PC-3 (cell line): ENCODE results near the gene TIAM2. TPM values are rescaled to one million over a fixed set of nuclear protein-coding genes. Genes with fewer than 3 reads are reported as not detected.

Source experiments
- ATAC-seq: fragments of 200-7000 bp; cut with Tn5 transposase; 2 replicates; pipeline ENCODE4 v1.9.1; 2020; ENCODE audit warnings: mild to moderate bottlenecking, moderate library complexity
- BruUV-seq: library from RNA; stranded (reverse); fragments of 400-500 nt; replicated peaks from 2 replicates; lab custom pipeline; 2021; lab: Mats Ljungman, UMichigan
- CTCF ChIA-PET: fragments of 300-600 bp; sonication (Branson Sonifier 250); formaldehyde crosslinking; loops from one replicate; lab custom pipeline; 2022; ENCODE audit warnings: antibody characterized with exemption; lab: Charles Lee
- POLR2A ChIA-PET: fragments of 300-600 bp; sonication (Branson Sonifier 250); formaldehyde crosslinking; loops from one replicate; lab custom pipeline; 2022; ENCODE audit warnings: antibody characterized with exemption; ENCODE audit not compliant: unreplicated experiment; lab: Charles Lee
- DNase-seq: peaks from one replicate; pipeline ENCODE4 v3.0.0-alpha.2; 2015
- H2AFZ ChIP-seq: fragments of 300-600 bp; sonication (generic); 2 replicates; pipeline ENCODE4 v1.6.0; 2016; ENCODE audit warnings: antibody characterized with exemption, low read length
- H3F3A ChIP-seq: fragments of 300-600 bp; sonication (generic); one replicate; pipeline ENCODE4 v1.6.0; 2017; ENCODE audit warnings: antibody characterized with exemption, low read length, control low read depth, mild to moderate bottlenecking; ENCODE audit not compliant: unreplicated experiment
- H3K27ac ChIP-seq: fragments of 300-600 bp; sonication (generic); 2 replicates; pipeline ENCODE4 v1.5.1; 2016; ENCODE audit warnings: mild to moderate bottlenecking, low read length
- H3K27me3 ChIP-seq: fragments of 300-600 bp; sonication (generic); 2 replicates; pipeline ENCODE4 v1.6.1; 2016; ENCODE audit warnings: low read length, mixed read lengths
- H3K36me3 ChIP-seq: fragments of 300-600 bp; sonication (generic); 2 replicates; pipeline ENCODE4 v1.6.1; 2016; ENCODE audit warnings: low read depth, mixed run types, low read length, mixed read lengths
- H3K4me1 ChIP-seq: fragments of 300-600 bp; sonication (generic); 2 replicates; pipeline ENCODE4 v1.5.1; 2016; ENCODE audit warnings: low read length; ENCODE audit not compliant: insufficient read depth
- H3K4me2 ChIP-seq: fragments of 300-600 bp; sonication (generic); 2 replicates; pipeline ENCODE4 v1.6.0; 2016; ENCODE audit warnings: low read length
- H3K4me3 ChIP-seq: fragments of 300-600 bp; sonication (generic); 2 replicates; pipeline ENCODE4 v1.5.1; 2016; ENCODE audit warnings: mild to moderate bottlenecking, low read length, mixed read lengths
- H3K79me2 ChIP-seq: fragments of 300-600 bp; sonication (generic); 2 replicates; pipeline ENCODE4 v1.6.1; 2017; ENCODE audit warnings: low read length, mixed read lengths
- H3K9ac ChIP-seq: fragments of 300-600 bp; sonication (generic); 2 replicates; pipeline ENCODE4 v1.6.0; 2016; ENCODE audit warnings: mild to moderate bottlenecking, low read length
- H3K9me2 ChIP-seq: fragments of 300-600 bp; sonication (generic); replicated peaks from 2 replicates; pipeline ENCODE4 v1.6.1; 2016; ENCODE audit warnings: mixed run types, low read length, mixed read lengths
- H3K9me3 ChIP-seq: fragments of 300-600 bp; sonication (generic); 2 replicates; pipeline ENCODE4 v1.6.1; 2016; ENCODE audit warnings: low read length, mixed read lengths
- H4K20me1 ChIP-seq: fragments of 300-600 bp; sonication (generic); 2 replicates; pipeline ENCODE4 v1.6.1; 2016; ENCODE audit warnings: low read length, mixed read lengths
- CTCF ChIP-seq: fragments of 300-600 bp; sonication (generic); conservative IDR thresholded peaks from 2 replicates; pipeline ENCODE4 v1.5.1; 2017; ENCODE audit warnings: antibody characterized with exemption, low read depth, mild to moderate bottlenecking, low read length
- EZH2 ChIP-seq: fragments of 300-600 bp; sonication (generic); IDR thresholded peaks from one replicate; pipeline ENCODE4 v1.6.1; 2017; ENCODE audit warnings: antibody characterized with exemption, mild to moderate bottlenecking, low read length; ENCODE audit not compliant: unreplicated experiment
- EZH2phosphoT487 ChIP-seq: fragments of 300-600 bp; sonication (generic); IDR thresholded peaks from 2 replicates; pipeline ENCODE4 v1.6.1; 2018; ENCODE audit warnings: mild to moderate bottlenecking, antibody characterized with exemption, low read length, borderline replicate concordance
- intact Hi-C: fragments of 100-400 bp; cut with micrococcal nuclease; formaldehyde crosslinking; loops from 2 replicates; pipeline ENCODE4 v1.9.0; 2023
- total RNA-seq: library from RNA; depleted of rRNA; stranded (reverse); fragments of >200 nt; gene quantifications from 2 replicates; pipeline ENCODE4 v1.2.3, GENCODE V29; 2014

The TIAM2 gene
- total RNA-seq, 1 experiment from 2014 or later, result 4.5 TPM

DNA sequence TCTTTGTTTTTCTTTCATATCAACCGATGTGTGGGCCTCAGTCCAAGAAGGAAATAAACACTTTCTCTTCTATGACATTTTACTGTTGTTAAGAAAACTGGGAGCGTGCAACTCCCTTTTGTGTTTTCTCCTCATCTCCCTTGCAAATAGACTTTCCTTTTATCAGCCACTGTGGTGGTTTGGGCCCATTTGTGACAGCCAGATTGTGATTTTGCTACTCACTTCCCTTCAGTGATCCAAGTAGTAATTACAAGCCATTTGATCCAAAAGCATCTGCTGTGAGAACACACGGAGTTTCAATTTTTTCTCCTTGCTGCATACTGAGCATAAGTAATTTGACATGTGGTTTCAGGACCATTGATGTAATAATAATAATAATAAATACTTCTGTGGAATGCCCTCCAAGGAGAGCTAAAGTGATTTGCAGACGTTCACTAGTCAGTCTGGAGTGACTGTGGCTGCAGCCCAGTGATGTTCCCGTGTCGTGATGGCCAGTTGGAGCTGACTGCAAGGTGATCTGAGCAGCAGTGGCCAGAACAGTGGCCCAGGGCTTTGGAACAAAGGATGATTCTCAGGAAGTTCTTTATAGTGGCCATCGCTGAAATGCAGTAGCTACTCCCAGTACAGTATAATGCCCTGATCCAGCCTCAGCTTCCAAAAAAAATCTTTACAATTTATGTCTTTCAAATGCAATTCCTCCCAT is 176.8 kb downstream of the TIAM2 start:
- no TSS peak for BruUV-seq
- Histone ChIP-seq H3K27me3 (no peaks in the 10 kb centered on the region), H3K79me2 (no peaks in the 10 kb centered on the region), H2AFZ (peak overlapping the region; percentile 13; the same call in 1 of the 2 replicates), H3K36me3 (no peaks in the 10 kb centered on the region), H3K9ac (peak overlapping the region; percentile 28; the same call in 1 of the 2 replicates), H3K4me2 (peak overlapping the region; percentile 68), H3K27ac (peak overlapping the region; percentile 72), H3K4me1 (peaks cover 22% of the 10 kb centered on the region), H3K4me3 (peak overlapping the region; percentile 26; the same call in 1 of the 2 replicates), H3K9me3 (no peaks in the 10 kb centered on the region), H3K9me2 (no peaks in the 10 kb centered on the region), H3F3A (no peaks in the 10 kb centered on the region), H4K20me1 (no peaks in the 10 kb centered on the region)
- DNase-seq (no peak), ATAC-seq (no peak; the same call in 1 of the 2 replicates)
- intact Hi-C loops, result loop anchor here (1.0 to 5.0 kb wide), 4 partner anchors 45 to 497 kb away; no protein-coding TSS in a partner anchor
- CTCF ChIA-PET, result interaction anchor here (0.8 kb wide), 1 partner anchor 304 kb away, joined by 5 read pairs; no protein-coding TSS in a partner anchor
- no peak for TF ChIP-seq CTCF
- no peak for TF ChIP-seq EZH2phosphoT487
- TF ChIP-seq EZH2, result no peak
- POLR2A ChIA-PET, result interaction anchor here (0.6 kb wide), 2 partner anchors 139 to 143 kb away, joined by 3 to 4 read pairs; no protein-coding TSS in a partner anchor

DNA sequence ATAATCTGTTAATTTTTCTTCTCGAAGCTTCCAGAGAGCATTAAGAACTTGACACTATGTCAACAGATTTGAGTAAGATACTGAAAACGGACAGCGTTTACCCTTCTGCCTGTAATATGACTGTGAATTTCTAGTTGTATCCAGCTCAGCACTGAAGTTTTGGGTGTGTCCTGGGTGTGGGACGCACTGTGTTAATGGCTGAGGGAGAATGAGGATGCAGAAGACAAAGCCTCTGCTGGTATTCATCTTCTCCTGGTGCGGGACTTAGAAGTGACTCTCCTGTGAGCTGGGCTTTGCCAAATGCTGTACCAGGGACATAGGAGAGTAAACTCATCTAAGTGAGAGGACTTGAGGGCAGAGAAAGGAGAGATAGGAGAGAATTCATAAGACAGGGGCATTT is 178.4 kb downstream of the TIAM2 start:
- intact Hi-C loops, result loop anchor here (5.0 kb wide), 1 partner anchor 111 kb away; no protein-coding TSS in a partner anchor
- H3F3A ChIP-seq, result no peaks in the 10 kb centered on the region
- no peak overlapping the region for H3K27ac ChIP-seq
- no peak overlapping the region for H3K4me3 ChIP-seq
- ChIA-PET POLR2A (no interaction called here), CTCF (interaction anchor here (1.7 kb wide), 1 partner anchor 305 kb away, joined by 7 read pairs; no protein-coding TSS in a partner anchor)
- H3K4me1 ChIP-seq, result peaks cover 22% of the 10 kb centered on the region
- H2AFZ ChIP-seq, result no peak overlapping the region
- H3K79me2 ChIP-seq, result no peaks in the 10 kb centered on the region
- H3K9ac ChIP-seq, result no peak overlapping the region
- H3K27me3 ChIP-seq, result no peaks in the 10 kb centered on the region
- ATAC-seq, result no peak
- no peaks in the 10 kb centered on the region for H3K9me2 ChIP-seq
- no peaks in the 10 kb centered on the region for H3K9me3 ChIP-seq
- H4K20me1 ChIP-seq, result no peaks in the 10 kb centered on the region
- TF ChIP-seq EZH2phosphoT487, result no peak
- TF ChIP-seq CTCF, result no peak
- no peak for TF ChIP-seq EZH2
- no peaks in the 10 kb centered on the region for H3K36me3 ChIP-seq
- no TSS peak for BruUV-seq
- no peak overlapping the region for H3K4me2 ChIP-seq
- no peak for DNase-seq
